Upper lobe of left lung (tissue), 4 donors: ENCODE results near the gene DENND2D.

Experiments
- CTCF ChIP-seq, 6 experiments: fragments of 450-650 bp in 4 of 6; fragments of 200-600 bp in 2 of 6; sonication (generic) in 2 of 6; IDR thresholded peaks; one replicate each; pipeline ENCODE4 v1.5.1; 2016 to 2019; ENCODE audit warnings: antibody characterized with exemption in 6 of 6
- POLR2A ChIP-seq, 4 donors: fragments of 450-650 bp; IDR thresholded peaks; one replicate each; pipeline ENCODE4 v1.5.1; 2016 to 2017; ENCODE audit warnings: antibody characterized with exemption in 4 of 4, mild to moderate bottlenecking in 2 of 4
- POLR2AphosphoS5 ChIP-seq, 2 donors: sonication (generic); formaldehyde crosslinking; IDR thresholded peaks; one replicate each; pipeline ENCODE4 v1.5.1; 2017; ENCODE audit warnings: antibody characterized with exemption in 2 of 2

- no peak for TF ChIP-seq POLR2AphosphoS5 (IDR thresholded peaks at IDR 0.05)
- no peak for TF ChIP-seq CTCF (IDR thresholded peaks at IDR 0.05)
- no peak for TF ChIP-seq POLR2A (IDR thresholded peaks at IDR 0.05)
Observed at GRCh38 chr1:111193712-111194480, 6.5 kb downstream of the DENND2D start.
